Heart left ventricle (tissue), 13 donors: Measurements from ENCODE around the gene HDAC7.

Experiments used
- CTCF ChIP-seq, 12 donors: fragments of 200-600 bp; sonication (generic) in 4 of 12; IDR thresholded peaks; one replicate each; pipeline versions ENCODE4 v1.5.0 to v1.8.0; 2018 to 2022; ENCODE audit warnings: antibody characterized with exemption in 12 of 12, mild to moderate bottlenecking in 5 of 12
- POLR2A ChIP-seq, 2 donors: fragments of 450-650 bp; IDR thresholded peaks; one replicate each; pipeline ENCODE4 v1.6.1; 2017; ENCODE audit warnings: antibody characterized with exemption in 2 of 2, mild to moderate bottlenecking in 2 of 2, moderate library complexity in 2 of 2
- donor health status: ischemic (EF 13 %, LVEDD 7.1; RV severe dilation, severe dysfunction).
- donor health status: DM: no; HTN: yes; CAD: no.
- donor health status: DM: no; HTN: no; CAD: no.
- donor health status: ischemic (EF 25% LVEDD 6.9; RV normal size, moderate dysfunction).
- donor health status: ischemic (EF 25% LVEDD 5.7; RV mildly dilated, moderate dysfunction).
- donor health status: ischemic (EF 35%, LVEDD 5.7; RV mildly dilated, moderate dysfunction).
- donor health status: nonischemic (EF 11% LVEDD 7.7; RV severe dilation, severe dysfunction).
- donor health status: DM: yes; HTN: yes; CAD: no.
- donor health status: PGD.
- donor health status: ischemic (EF 29% LVEDD 5.4; RV normal size, mild dysfunction).
- donor health status: nonischemic (EF 23%, LVEDD 6.1; RV moderate dilation, normal function).

GRCh38 chr12:47736877-47737676, 82.6 kb downstream of the HDAC7 start:
- TF ChIP-seq CTCF (IDR thresholded peaks at IDR 0.05): no peak
- no peak for TF ChIP-seq POLR2A (IDR thresholded peaks at IDR 0.05)
